A549 (cell line): Measurements from ENCODE around the gene IRAG1.

Source experiments
- EP300 ChIP-seq, 2 experiments: fragments of >200 bp; sonication (Bioruptor Twin); formaldehyde crosslinking; IDR thresholded peaks; 2 replicates in 1 of 2; 3 replicates in 1 of 2; pipeline ENCODE4 v1.6.1; 2016 to 2017
- MAZ ChIP-seq: fragments of 150-350 bp; IDR thresholded peaks from 2 replicates; pipeline ENCODE4 v1.6.1; 2014; ENCODE audit warnings: antibody characterized with exemption, low read depth, low read length, borderline replicate concordance
- PHF8 ChIP-seq: fragments of 200-600 bp; sonication (generic); IDR thresholded peaks from 2 replicates; pipeline ENCODE4 v1.6.1; 2016; ENCODE audit warnings: low read depth, mild to moderate bottlenecking, antibody characterized with exemption, moderate library complexity, borderline replicate concordance
- POLR2A ChIP-seq: IDR thresholded peaks from 2 replicates; pipeline ENCODE4 v1.6.1; 2012; ENCODE audit warnings: mild to moderate bottlenecking, low read length
- RAD21 ChIP-seq, 2 experiments: fragments of >200 bp in 1 of 2; sonication (Bioruptor Twin) in 1 of 2; formaldehyde crosslinking in 1 of 2; IDR thresholded peaks in 1 of 2; conservative IDR thresholded peaks in 1 of 2; 2 replicates in 1 of 2; 3 replicates in 1 of 2; pipeline ENCODE4 v1.6.1; 2012 to 2018; ENCODE audit warnings: inconsistent platforms in 1 of 2
- SREBF2 ChIP-seq: fragments of 450-650 bp; IDR thresholded peaks from 2 replicates; pipeline ENCODE4 v1.6.1; 2014; ENCODE audit warnings: mild to moderate bottlenecking, moderate library complexity
- TF ChIP-seq, protein P1 (sequence below): fragments of >200 bp; sonication (Bioruptor Twin); formaldehyde crosslinking; IDR thresholded peaks from 3 replicates; pipeline ENCODE4 v1.5.1; 2016

DNA sequence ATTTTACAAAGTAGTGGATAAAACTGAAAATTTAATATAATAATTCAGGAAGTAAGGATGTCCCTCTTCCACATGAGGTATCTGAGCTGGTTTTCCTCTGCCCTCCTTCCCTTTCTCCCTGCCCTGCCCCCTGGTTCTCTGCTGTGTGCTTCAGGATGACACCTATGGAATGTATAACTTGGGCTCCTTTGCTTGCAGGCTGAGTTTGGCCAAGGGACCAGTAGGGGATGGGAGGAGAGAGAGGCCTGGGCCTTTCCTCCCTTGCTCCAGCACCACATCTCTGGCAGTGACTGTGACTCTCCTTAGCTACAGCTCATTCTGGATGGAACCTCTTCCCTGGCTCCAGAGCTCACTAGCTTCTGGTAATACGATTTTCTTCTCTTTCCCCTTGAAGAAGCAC, 10.1 kb downstream of the IRAG1 start:
- TF ChIP-seq PHF8 (no peak), MAZ (no peak), EP300 (IDR thresholded peaks at IDR 0.05) (no peak), SREBF2 (no peak), POLR2A (no peak), RAD21 (conservative IDR thresholded peaks at IDR 0.05 in 1 of 2, IDR thresholded peaks at IDR 0.05 in 1 of 2) (no peak)
- TF ChIP-seq, protein P1, sequence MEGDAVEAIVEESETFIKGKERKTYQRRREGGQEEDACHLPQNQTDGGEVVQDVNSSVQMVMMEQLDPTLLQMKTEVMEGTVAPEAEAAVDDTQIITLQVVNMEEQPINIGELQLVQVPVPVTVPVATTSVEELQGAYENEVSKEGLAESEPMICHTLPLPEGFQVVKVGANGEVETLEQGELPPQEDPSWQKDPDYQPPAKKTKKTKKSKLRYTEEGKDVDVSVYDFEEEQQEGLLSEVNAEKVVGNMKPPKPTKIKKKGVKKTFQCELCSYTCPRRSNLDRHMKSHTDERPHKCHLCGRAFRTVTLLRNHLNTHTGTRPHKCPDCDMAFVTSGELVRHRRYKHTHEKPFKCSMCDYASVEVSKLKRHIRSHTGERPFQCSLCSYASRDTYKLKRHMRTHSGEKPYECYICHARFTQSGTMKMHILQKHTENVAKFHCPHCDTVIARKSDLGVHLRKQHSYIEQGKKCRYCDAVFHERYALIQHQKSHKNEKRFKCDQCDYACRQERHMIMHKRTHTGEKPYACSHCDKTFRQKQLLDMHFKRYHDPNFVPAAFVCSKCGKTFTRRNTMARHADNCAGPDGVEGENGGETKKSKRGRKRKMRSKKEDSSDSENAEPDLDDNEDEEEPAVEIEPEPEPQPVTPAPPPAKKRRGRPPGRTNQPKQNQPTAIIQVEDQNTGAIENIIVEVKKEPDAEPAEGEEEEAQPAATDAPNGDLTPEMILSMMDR: no peak
